Umbilical cord (tissue), 2 donors: ENCODE measurements around the gene PIK3C2G. TPM values are rescaled to one million over a fixed set of nuclear protein-coding genes. Genes with fewer than 3 reads are reported as not detected.
"Not testable (repeated sequence)": the region's sequence is repeated elsewhere in the genome, so short reads cannot be mapped to it uniquely, and the experiment has no call there.

Source experiments
- DNase-seq: peaks from one replicate; pipeline ENCODE4 v3.0.0-alpha.2; 2015; ENCODE audit warnings: low spot score
- total RNA-seq: library from RNA; depleted of rRNA; stranded (reverse); fragments of >200 nt; gene quantifications from one replicate; pipeline ENCODE4 v1.2.3, GENCODE V29; 2014; ENCODE audit warnings: low replicate concordance; ENCODE audit not compliant: insufficient read depth

PIK3C2G gene
- total RNA-seq, 1 donor from 2014 or later = 8.7 TPM

DNA sequence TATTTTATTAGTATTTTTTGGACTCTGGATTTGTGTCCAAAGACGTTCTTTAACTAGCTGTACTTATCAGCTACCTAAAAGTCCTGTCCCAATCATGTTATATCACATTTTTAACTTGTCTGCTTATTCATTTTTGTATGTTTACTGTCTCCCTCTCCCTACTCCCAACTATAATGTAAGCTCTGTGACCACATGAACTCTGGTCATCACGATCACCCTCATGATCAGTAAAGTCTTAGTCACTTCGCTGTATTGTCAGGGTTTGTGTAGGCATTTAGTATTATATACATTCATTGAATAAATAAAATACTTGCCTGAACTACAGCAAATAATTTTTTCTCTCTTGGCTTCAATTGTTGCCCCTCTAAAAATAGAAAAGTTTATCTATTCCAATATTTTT lies 211.0 kb downstream of the PIK3C2G start:
- DNase-seq = no peak

DNA sequence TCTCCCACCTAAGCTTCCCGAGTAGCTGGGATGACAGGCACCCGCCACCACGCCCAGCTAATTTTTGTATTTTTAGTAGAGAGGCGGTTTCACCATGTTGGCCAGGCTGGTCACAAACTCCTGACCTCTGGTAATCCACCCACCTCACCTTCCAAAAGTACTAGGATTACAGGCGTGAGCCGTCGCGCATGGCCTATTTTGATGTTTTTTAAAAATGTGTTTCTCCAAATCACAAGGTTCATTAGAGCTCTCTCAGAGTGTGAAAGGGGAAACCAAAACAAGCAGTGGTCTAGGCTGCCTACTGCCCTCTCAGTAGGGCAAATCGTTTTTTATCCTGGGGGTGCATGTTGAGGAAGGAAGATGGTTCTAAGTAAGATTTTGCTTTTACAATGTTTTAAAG lies 211.5 kb downstream of the PIK3C2G start:
- no peak for DNase-seq

DNA sequence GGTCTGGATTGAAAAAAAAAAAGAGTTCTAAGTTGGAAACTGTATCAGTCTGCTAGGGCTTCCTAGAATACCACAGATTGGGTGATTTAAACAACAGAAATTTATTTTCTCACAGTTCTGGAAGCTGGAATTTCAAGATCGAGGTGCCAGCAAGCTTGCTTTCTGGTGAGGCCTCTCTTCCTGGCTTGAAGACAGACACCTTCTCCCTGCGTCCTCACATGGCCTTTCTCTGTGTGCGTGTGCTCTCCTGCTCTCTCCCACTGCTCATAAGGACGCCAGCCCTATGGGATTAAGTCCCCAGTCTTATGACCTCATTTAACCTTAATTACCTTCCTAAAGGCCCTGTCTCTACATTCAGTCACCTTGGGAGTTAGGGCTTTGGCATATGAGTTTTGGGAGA lies 215.5 kb downstream of the PIK3C2G start:
- no peak for DNase-seq

DNA sequence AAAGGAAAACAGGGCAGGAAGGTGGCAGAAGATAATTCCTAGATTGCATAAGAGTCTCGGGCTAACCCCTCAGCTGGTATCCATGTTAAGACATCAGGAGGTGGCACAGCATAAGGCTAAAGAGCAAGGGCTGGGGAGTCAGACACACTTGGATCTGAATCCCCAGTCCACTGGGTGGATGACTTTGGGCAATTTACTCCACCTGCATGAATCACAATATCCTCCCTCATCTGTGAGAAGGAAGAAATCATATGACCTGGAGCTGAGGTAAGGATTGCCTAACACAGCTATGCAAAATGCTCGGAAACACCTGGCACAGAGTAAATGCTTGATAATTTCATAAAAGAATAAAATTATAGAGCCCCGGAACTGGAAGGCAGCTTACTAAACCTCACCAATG lies 217.9 kb downstream of the PIK3C2G start:
- no peak for DNase-seq

DNA sequence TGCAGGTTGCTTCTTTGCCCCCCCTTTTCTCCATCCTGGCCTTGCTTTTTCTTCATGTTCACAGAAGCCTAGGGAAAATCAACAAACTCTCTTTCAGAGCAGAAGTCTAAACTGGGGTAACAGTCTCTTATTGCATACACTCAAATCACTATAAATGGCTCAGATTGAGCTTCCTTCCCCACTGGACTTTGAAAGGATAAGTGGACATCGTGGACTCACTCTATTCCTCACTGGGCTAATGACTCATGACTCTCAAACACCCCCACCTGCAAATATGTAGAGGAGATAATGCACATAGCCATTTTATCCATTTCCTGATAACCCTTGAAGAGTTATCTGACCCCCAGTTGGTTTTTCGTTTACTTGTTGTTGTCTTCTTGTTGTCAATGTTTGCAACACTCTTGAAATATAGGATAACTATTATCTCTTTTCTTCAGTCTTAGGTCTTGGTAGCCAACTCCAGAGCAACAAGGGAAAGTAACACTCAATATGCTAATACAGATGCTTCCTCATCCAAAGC lies 221.3 kb downstream of the PIK3C2G start:
- DNase-seq = no peak

DNA sequence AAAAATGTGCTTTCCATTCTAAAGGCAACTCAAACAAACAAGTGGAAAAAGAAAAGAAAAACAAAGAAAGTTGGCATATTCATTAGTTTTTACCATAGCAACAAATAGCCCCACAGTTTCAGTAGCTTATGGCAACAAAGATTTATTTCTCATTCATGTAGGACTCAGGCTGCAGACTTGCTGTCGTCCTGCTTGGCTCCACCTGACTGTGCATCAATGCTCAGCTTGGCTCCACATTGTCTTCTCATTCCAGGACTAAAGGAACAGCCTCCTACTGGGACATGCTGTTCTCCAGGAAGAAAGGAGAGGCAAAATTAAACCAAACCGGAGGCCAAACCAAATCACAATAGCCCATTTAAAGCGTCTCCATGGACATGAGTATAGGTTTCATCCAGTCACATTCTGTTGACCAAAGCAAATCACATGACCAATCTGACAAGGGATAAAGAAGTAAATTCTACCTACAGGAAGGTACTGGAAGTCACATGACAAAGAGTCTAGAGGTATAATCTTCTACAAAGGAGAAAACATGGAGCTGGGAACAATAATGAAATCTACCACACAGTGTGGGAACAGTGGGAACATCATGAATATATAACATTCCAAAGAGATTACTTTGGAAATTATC lies 222.5 kb downstream of the PIK3C2G start:
- DNase-seq = no peak

DNA sequence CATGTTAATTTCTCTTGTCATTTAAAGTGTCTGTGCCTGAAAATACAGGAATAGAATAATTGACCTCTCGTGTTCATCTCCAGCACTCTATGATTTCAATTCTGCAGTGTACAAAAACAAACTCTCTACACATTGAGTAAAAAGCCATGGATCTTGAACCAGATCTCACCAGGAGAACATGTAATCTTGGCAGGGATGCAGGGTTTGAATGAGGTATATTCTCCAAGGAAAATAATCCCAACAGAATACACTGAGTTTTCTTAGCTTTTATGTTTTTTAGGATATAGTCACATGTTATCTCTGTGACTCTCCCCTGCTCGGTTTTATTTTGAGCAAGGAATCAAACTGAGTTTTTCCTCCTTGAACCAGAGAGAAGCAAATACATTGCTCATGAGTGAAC lies 224.7 kb downstream of the PIK3C2G start:
- DNase-seq = peak; percentile 64

DNA sequence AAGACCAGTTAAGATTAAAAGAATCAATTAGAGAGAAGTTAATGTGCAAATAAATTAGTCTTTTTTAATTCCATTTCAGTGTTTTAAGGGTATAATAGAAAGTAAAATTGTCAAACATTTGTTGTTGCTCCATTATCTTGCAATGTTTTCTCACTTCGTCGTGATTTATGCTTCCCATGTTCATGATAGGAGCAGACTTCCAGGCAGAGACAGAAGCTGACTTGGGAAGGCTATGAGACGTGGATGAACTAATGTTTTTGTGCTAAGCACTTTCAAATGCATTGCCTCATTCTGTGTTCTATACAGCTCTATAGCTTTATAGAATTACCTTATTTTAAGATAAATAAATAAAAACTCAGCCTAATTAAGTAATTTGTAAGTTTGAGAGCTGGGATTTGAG lies 226.2 kb downstream of the PIK3C2G start:
- DNase-seq = no peak

DNA sequence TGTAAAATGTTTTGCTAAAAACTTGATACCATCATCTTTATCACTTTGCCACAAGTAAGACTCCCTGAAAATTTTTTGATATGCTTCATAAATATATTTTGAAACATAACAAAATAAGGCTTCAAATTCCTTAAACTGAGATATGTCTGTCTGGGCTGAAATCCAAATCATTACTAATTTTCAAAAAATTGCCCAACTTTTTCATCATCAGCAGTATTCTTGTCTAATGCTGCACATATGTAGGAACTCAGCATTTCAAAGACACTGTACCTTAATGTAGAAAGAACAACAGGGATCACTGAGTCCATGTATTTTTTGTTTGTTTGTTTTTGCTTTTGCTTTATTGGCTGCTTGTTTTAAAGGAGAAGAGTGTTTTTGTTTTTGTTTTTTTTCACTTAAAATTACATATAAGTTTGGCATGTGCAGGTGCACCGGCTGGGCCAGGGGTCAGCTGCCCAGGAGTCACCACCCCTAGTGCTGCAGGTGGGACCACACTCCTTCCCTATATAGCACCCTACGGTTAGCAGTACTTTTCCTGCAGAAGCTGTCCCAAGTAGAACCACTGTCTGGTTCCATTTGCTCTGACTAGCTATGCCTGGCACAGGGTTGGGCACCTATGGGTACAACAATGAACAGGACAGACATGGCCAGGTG lies 231.2 kb downstream of the PIK3C2G start:
- DNase-seq = peak; percentile 84

DNA sequence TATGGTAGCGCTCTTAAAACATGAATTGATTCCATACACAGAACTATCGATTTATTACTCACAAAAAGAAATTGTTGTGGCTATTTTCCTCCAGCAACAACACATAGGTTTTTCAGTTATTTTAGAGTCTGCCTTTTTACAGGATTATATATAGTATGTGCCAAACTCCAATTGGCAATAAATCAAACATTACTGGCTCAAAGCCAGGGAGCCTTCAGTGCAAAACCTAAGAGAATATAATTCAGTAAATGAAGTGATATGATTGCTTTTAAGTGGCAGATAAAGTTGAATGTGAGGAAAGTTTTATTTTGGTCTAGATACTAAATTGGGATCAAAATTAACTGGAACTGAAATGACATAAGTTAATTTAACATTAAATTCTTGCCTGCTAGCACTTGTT lies 234.8 kb downstream of the PIK3C2G start:
- DNase-seq = no peak

DNA sequence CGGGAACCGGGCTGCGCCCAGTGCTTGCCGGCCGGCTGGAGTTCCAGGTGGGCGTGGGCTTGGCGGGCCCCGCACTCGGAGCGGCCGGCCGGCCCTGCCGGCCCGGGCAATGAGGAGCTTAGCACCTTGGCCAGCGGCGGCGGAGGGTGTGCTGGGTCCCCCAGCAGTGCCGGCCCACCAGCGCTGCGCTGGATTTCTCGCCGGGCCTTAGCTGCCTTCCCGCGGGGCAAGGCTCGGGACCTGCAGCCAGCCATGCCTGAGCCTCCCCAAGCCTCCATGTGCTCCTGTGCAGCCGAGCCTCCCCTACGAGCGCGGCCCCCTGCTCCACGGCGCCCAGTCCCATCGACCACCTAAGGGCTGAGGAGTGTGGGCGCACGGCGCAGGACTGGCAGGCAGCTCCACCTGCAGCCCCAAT lies 238.8 kb downstream of the PIK3C2G start:
- DNase-seq = not testable (repeated sequence)

DNA sequence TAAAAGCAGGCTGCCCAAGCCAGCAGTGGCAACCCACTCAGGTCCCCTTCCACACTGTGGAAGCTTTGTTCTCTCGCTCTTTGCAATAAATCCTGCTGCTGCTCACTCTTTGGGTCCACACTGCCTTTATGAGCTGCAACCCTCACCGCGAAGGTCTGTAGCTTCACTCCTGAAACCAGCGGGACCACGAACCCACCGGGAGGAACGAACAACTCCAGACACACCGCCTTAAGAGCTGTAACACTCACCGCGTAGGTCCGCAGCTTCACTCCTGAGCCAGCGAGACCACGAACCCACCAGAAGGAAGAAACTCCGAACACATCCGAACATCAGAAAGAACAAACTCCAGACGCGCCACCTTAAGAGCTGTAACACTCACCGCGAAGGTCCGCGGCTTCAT lies 239.4 kb downstream of the PIK3C2G start:
- not testable (repeated sequence) for DNase-seq

DNA sequence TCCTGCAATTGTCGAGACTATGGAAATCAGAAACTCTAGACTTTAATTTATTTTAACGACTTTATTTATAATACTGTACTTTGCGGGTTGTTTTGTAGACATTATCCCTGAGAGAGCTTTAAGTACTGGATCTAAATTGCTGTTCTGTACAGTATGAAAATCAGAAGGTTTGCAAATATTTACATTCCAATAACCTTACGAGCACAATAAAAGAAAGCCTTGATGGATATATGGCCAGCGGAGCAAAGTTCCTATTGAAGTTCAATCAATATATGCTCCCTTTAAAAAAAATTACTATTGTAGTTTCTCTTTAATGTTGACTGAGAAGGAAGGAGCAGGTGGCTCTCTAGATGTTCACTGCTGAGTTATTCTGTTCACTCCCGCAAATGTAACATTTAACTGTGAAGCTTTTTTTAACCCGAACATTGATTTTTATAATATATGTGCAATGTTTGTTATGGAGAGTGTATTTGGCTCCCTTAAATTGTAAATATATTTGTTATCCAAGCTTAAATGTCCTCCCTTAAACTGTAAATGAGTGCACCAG lies 241.2 kb downstream of the PIK3C2G start:
- DNase-seq = no peak

DNA sequence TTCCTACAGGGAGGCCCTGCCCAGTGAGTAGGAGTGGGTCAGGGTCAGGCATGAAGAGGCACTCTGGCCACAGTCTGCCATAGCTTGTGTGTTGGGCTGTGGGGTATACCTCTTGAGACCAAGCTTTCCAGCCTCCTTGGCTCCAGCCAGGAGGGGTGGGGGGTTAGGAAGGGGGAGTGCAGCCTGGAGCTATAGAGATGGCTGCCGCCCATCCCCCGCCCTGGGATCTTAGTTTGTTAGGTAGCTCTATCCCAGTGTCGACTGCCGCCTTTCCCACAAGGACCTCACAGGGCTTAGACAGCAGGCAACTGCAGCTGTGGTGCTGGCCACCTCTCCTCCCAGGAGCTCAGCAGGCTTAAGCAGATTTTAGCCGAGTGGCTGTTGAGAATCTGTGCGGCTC lies 260.1 kb downstream of the PIK3C2G start:
- no peak for DNase-seq

DNA sequence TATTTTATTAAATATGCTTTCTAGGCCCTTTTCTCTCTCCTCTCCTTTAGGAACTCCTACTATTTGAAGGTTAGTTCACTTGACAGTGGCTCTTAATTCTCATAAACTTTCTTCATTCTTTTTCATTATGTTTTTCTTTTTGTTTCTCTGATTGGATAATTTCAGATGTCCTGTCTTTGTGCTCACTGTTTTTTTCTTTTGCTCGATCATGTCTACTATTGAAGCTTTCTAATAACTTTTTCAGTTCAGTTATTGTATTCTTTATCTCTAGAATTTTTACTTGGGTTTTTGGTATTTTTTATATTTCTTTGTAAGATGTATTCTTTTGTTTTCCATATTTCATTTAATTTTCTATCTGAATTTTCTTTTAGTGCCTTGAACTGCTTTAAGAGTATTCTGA lies 261.5 kb downstream of the PIK3C2G start:
- no peak for DNase-seq

DNA sequence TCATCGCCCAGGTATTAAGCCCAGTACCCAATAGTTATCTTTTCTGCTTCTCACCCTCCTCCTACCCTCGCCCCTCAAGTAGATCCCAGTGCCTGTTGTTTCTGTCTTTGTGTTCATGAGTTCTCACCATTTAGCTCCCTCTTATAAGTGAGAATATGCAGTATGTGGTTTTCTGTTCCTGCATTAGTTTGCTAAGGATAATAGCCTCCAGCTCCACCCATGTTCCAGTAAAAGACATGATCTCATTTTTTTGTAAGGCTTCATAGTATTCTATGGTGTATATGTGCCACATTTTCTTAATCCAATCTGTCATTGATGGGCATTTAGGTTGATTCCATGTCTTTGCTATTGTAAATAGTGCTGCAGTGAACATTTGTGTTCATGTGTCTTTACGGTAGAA lies 281.2 kb downstream of the PIK3C2G start:
- not testable (repeated sequence) for DNase-seq

DNA sequence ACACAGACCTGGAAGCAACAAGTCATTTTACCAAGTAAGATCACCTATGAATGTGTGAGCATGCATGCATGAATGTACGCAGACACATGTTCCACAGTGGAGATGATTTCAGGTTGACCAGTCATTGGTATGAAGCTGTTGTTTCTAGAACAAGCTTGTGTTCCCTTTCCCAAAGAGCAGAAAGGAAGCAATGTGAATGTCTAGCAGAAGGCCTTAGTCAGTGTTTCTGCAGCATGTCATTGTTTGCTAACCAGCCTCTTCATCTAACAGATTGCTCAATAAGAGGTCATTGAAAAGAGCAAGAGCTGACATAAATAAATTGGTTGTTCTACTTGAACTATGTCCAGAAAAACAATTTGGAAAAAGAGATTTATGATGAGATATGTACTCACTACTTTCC lies 285.1 kb downstream of the PIK3C2G start:
- peak; percentile 32 for DNase-seq

DNA sequence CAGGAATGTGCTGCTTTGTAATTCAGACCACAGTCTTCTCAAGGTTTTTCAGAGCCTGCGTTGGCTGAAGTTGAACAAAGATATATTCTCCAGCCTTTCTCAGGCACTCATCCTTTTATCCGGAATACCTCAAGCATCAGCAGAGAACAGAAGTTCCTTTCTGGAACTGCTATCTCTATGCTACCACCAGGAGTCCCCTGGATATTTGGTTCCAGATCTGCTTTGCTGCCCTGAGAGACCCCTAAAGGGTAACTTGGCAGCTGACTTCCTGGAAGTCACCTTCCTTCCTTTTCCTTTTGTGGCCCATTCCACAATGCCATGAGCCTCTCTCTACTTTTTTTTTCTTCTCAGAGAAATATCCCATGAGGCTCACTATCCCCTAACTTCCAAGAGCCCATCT lies 288.3 kb downstream of the PIK3C2G start:
- DNase-seq = no peak

DNA sequence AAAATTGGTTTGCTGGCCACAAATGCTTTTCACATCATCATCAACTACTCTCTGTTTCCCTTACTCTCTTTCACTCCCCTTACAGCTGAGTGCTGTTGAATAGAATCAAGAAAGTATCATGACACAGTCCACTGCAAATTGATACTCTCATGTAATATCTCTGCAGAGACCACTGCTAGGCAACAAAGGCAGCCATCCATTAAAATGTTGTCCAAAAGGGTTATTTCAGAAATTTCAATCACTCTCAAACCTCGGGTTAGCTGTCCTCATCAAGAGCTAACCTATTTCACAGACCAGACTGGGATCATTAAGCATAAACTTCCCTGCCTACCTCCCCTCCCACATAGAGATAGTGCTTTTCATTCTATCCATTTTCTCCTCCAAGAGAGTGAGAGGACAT lies 289.8 kb downstream of the PIK3C2G start:
- no peak for DNase-seq

DNA sequence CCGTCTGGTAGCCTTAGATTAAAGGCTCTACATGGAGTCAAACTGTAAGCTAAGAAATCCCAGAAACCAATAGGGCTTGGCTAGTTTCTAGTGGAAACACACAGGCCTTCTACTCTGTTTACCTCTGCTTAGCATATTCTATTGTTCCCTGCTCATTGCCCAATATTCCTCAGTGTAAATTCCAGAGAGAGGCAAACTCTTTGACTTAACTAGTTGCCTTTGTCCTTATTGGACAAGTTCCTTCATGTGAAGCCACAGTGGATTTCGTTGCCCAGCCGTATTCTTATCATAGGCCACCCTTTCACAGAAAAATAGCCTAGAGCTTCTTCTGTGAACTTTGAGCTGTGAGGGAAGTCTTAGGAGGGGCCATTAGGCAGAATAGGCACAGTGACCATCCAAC lies 290.4 kb downstream of the PIK3C2G start:
- no peak for DNase-seq

DNA sequence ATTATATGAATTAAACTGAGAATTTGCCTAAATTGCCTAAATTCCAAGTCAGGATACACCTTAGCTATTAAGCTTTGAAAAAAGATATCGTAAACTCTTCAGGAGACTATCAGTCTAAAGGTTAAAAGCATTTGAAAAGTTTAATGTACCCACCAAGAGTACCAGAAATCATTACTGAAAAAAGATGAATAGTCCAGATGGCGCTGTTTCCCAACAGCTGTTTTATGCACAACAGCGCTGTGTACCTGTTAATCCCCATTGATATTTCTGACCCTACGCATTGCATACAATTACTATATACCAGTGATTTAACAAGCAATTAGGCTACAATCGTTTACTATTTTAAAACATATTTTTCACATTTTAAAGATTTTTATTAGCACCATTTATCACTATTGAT lies 291.5 kb downstream of the PIK3C2G start:
- no peak for DNase-seq

DNA sequence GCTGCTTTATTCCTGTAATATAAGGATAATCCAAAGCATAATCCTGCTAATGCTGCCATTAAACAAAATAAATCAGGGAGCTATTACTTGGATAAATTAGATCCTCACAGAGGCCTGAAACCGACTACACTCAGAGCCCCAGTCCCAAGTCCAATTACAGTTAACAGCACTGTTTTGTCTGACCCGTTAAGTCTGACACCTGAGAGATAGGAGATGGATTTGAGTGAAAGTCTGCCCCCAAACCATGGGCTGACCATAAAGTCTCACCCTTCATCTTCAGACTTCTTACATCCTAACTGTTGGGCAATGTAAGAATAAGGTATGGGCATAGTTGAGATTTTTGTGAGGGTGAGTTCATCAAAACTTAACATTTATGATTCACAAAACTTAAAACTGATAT lies 294.8 kb downstream of the PIK3C2G start:
- peak; percentile 78 for DNase-seq

DNA sequence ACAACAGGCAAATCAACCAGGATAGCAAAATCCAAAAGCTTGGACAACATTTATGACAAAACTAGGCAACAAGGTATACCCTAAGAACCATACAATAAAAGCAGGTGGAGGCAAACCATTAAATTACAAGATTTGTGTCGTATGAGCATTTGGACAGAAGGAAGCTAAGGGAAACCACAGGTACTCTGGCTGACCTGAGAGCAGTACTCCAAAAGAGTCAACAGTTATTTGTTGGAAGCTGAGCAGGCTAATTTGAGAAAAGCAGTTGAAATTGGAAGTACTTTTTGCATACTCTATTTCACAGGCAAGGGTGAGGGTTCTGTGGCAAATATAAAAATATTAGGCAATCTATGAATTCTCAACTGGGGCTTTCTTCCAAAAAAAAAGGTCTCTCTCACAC lies 297.9 kb downstream of the PIK3C2G start:
- no peak for DNase-seq
